ENCODE data around the gene ZC3H7A. TPM values are rescaled to one million over a fixed set of nuclear protein-coding genes. Genes with fewer than 3 reads are reported as not detected.
"Not testable (repeated sequence)": the region's sequence is repeated elsewhere in the genome, so short reads cannot be mapped to it uniquely, and the experiment has no call there.

The ZC3H7A gene, protein sequence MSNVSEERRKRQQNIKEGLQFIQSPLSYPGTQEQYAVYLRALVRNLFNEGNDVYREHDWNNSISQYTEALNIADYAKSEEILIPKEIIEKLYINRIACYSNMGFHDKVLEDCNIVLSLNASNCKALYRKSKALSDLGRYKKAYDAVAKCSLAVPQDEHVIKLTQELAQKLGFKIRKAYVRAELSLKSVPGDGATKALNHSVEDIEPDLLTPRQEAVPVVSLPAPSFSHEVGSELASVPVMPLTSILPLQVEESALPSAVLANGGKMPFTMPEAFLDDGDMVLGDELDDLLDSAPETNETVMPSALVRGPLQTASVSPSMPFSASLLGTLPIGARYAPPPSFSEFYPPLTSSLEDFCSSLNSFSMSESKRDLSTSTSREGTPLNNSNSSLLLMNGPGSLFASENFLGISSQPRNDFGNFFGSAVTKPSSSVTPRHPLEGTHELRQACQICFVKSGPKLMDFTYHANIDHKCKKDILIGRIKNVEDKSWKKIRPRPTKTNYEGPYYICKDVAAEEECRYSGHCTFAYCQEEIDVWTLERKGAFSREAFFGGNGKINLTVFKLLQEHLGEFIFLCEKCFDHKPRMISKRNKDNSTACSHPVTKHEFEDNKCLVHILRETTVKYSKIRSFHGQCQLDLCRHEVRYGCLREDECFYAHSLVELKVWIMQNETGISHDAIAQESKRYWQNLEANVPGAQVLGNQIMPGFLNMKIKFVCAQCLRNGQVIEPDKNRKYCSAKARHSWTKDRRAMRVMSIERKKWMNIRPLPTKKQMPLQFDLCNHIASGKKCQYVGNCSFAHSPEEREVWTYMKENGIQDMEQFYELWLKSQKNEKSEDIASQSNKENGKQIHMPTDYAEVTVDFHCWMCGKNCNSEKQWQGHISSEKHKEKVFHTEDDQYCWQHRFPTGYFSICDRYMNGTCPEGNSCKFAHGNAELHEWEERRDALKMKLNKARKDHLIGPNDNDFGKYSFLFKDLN
- total RNA-seq: 35.1 and 53.2 TPM in 2 replicates

DNA sequence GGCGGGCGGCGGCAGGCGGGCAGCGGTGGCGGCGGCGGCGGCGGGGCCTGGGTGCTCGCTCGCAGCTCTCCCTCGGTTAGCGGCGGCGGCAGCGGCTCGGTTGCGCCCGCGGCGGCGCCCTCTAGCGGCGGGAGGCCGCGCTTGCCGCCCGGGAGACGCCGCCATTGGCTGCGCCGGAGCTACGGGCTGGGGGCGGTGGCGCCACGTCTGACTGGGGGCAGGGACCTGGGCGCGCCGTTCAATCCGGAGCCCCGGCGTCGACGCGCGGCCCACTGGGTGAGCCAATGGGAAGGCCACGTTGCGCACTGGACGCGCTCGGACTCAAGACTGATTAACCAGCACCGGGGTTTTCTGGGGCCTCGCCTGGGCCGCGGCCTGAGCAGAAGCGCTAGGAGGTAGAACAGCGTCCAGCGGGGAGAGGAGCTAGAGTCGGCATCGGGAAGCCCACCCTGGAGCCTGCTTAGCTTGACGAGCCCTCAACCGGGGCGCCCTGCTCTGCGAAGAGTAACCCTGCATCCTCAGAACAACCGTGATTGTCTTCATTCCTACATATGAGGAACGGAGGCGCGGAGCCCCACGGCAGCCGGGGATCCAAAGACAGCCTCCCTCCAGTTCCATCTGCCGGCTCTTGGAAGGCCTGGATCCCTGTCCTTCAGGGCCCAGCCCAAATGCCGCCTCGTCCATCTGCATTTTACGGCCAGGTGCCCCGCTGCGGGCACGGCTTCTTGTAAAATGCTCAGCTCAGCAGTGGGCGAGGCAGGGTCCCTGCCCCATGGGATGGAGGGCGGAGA lies at the start of gene ZC3H7A:
Gene ZC3H7A, minus strand, starts transcription at position 93 of the 791 bp plus-strand sequence. CDS start 14,904 bp downstream, outside the sequence.
- peak; percentile 98 to 99 for DNase-seq (ENCODE audit: low read depth in 2 of 2)

DNA sequence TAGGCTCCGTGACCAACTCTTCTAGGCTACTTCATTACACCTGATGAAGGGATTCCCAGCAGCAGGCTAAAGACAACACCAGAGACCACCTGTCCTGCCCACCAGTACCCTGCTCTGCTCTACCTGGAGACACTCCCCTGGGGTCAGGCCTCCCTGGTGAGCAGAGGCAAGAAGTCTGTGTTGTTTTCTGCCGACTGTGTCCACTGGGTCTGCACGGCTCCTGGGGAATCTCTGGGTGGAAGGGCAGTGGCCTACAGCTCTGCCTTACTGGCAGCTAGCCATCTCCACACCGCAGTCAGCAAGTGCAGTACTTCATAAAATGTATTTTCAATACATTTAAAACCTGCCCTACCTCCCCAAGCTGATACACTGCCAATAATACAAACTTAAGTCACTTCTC lies 47.4 kb upstream of the ZC3H7A start:
- DNase-seq (ENCODE audit: low read depth in 2 of 2): no peak

DNA sequence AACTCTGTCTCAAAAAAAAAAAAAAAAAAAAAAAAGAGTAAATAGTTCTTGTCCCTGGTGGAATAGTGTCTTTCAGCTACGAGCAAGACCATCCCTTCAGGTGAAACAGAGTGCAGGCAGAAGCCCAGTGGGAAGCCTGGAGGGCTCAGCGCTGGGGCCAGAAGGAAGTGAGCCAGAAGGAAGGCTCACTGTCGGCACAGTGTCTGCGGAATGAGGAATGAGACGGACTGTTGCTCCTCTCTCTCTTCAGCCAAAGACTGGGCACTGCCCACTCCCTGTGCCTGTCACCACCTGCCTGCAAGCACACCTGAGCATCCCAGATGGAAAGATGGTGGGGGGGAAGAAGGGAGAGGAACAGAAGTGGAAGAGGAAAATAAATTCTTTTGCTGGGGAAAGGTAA lies 46.8 kb upstream of the ZC3H7A start:
- DNase-seq (ENCODE audit: low read depth in 2 of 2): no peak

DNA sequence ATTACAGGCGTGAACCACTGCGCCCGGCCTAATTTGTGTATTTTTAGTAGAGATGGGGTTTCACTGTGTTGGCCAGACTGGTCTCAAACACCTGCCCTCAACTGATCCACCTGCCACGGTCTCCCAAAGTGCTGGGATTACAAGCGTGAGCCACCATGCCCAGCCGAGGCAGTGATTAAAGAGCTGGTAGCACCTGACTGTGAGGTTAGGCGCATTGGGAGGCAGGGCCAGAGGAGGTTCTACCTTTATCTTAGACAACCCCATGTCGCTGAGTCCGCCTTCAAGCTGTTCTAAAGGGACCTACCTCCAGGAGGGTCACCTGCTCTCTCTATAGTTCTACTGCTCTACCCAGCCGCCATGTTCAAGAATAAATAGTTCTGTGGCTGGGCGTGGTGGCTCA lies 46.1 kb upstream of the ZC3H7A start:
- DNase-seq (ENCODE audit: low read depth in 2 of 2): no peak

DNA sequence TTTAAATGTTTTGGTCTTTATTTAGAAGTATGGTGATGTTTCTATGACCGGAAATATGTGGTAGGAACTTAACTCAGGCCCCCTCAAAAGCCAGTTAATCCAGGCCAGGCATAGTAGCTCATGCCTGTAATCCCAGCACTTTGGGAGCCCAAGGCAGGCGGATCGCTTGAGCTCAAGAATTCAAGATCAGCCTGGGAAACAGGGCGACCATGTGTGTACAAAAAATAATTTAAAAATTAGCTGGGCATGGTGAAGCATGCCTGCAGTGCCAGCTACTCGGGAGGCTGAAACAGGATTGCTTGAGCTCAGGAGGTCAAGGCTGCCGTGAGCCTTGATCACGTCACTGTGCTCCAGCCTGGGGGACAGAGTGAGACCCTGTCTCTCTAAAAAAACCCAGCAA lies 44.0 kb upstream of the ZC3H7A start:
- no peak for DNase-seq (ENCODE audit: low read depth in 2 of 2)

DNA sequence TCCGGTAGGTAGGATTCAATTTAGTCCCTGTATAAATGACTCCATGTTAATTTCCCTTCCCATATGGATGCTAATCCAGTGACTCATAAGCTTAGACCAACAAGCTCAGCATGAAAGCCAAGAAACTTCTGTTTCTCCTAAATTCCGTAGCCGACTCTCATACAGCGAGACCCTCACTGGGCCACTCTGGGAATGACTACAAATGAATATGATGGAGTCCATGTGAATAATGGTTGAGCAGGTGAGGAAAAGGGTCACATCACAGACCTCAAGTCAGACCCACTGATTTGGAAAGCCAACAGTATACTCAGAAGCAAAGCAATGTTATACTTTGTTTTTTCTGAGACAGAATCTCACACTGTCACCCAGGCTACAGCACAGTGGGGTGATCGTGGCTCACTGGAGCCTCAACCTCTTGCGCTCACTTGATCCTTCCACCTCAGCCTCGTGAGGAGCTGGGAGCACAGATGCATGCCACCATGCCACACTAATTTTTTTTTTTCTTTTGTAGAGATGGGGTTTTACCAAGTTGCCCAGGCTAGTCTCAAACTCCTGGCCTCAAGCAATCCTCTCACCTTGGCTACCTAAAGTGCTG lies 39.7 kb upstream of the ZC3H7A start:
- DNase-seq (ENCODE audit: low read depth in 2 of 2): peak in 1 of 2 donors; percentile 60

DNA sequence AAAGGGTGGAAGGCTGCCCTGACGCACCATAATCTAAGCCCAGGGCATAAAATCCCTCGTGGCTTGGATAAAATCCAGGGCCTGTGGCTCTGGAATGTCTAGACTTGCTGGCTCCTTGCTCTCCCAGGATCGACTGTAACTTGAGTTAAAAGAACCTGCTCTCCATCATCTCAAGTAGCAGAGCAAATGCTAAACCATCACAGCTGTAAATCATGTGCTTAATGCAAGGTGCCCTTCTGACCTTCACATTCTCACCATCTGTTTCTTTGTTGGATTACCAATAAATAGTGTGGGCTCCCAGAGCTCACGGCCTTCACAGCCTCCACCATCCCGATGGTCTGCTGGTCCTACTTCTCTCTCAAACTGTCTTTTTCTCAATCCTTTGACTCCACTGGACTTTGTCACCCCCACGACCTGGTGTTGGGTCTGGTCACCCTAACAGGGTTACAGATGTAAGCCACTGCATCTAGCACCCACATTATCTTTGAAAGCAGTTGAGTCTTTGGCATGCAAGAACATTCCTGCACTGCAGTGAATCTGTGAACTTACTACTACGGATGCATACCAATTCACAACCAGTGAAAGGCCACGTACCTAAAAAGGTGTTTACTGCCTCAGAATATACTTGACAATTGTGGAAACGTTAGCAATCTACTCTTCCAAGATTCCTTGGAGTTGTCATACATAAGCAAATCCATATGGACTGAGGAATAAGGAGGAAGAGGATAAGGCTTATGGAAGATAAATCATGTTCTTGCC lies 39.0 kb upstream of the ZC3H7A start:
- DNase-seq (ENCODE audit: low read depth in 2 of 2): peak in 1 of 2 donors; percentile 8

DNA sequence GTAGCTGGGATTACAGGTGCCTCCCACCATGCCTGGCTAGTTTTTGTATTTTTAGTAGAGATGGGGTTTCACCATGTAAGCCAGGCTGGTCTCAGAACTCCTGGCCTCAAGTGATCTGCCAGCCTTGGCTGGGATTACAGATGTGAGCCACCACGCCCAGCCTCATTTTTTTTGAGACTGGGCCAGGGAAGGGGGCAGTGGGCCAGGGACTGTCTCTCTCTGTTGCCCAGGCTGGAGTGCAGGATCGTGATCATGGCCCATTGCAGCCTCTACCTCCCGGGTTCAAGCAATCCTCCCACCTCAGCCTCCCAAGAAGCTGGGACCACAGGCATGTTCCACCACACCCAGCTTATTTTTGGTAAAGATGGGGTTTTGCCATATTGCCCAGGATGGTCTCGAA lies 38.3 kb upstream of the ZC3H7A start:
- DNase-seq (ENCODE audit: low read depth in 2 of 2): no peak

DNA sequence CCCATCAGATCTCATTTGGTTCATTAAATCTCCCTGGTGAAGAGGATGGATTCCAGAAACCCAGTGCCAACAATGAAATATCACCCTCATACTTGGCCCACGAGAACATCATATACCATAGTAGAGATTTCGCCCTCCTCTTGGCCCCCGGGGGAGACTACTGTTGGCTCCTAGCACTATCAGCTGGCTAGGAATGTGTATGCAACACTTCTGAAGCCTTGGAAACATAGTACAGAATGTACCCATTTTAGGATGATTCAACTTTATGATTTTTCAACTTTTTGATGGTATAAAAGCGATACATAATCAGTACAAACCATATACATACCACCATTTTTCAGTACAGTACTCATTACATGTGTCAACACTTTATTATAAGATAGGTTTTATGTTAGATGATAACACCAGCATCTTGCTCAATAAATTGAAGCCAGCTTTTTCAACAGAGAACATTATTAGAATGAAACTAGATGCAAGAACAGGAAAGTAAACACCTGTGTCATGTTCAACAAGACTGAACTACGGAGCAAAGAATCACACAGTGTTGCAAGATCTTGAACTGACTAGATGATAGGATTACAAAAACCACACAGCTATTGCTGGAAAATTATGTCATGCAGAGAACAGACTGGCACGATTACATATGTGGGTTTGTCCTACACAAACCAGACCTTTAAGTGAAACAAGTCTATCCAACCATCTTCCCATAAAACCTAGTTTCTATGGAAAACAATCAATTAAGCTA lies 37.1 kb upstream of the ZC3H7A start:
- no peak for DNase-seq (ENCODE audit: low read depth in 2 of 2)

DNA sequence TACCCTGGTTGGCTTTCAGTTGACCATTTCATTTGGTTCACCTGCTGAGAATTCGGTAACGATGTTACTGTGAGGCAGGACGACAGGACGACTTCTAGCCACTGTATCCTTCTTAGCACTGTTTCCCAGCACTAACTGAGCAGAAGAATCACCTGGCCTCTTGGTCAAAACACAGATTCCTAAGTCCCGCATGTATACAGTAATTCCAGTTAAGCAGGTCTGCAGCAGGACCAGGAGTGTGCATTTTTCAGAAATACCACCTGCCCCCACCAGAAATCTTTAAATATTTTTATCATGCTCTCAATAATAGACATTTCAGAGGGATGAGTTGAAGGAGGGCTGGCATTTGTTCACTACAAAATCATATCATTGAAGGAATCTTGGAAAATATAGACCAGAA lies 31.6 kb upstream of the ZC3H7A start:
- DNase-seq (ENCODE audit: low read depth in 2 of 2): no peak

DNA sequence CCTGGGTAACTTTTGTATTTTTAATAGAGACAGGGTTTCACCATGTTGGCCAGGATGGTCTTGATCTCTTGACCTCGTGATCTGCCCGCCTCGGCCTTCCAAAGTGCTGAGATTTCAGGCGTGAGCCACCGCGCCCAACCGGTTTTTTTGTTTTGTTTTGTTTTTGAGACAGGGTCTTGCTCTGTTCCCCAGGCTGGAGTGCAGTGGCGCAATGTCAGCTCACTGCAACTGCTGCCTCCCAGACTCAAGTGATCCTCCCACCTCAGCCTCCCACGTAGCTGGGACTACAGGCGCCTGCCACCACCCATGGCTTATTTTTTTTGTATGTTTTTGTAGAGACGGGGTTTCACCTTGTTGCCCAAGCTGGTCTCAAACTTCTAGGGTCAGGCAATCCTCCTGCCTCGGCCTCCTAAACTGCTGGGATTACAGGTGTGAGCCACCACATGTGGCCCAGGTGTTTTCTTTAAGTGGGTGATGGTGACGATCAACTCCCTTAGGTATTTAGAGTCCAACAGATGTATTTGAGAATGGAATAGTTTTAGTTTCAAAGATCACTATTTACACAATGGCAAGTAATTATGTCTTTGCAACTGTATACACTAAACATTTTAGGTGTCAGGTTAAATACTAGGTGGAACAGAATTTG lies 28.6 kb upstream of the ZC3H7A start:
- not testable (repeated sequence) for DNase-seq (ENCODE audit: low read depth in 2 of 2)

DNA sequence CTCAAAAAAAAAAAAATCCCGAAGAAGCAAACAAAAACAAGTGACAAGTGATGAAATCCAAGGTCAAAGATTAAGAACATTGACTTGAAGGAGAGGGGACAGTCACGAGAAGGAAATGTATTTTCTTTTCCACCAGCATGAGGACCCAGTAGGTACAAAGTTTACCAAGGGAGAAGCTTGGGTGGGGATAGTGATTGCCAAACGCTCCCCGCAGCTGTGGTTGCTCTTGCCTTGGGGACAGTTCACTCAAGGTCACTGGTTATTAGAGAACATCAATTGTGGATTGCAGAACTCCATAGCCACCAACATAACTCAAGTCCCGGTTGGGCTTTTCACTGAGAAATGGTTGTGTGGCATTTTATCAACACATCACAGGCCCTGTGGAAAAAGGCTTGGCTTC lies 27.3 kb upstream of the ZC3H7A start:
- peak in 1 of 2 donors; percentile 20 for DNase-seq (ENCODE audit: low read depth in 2 of 2)

DNA sequence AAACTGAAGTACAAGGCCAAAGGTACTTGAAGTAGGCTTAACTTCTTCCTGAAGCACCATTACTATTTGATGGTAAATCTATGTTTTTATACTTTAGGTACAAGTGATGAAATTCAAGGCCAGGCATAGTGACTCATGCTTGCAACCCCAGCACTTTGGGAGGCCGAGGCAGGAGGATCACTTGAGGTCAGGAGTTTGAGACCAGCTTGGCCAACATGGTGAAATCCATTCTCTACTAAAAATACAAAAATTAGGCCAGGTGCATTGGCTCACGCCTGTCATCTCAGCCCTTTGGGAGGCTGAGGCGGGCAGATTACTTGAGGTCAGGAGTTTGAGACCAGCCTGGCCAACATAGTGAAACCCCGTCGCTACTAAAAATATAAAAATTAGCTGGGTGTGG lies 26.6 kb upstream of the ZC3H7A start:
- not testable (repeated sequence) for DNase-seq (ENCODE audit: low read depth in 2 of 2)

DNA sequence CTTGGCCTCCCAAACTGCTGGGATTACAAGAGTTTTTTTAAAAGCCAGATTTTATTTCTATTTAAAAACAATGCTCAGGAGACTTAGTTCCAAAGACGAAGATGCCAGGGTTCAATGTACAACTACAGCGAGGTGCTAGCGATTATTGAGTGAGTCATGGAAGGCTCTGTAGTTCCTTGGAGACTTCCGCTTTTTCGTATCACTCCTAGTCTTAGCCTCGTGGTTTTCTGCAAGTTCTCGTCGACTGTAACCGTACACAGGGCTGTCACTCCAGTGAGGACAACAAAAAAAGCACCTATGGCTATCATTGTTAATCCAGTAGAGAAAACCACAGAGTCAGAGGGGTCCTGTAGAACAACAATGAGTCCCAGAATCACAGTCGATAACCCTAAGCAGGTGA lies 22.7 kb upstream of the ZC3H7A start:
- DNase-seq (ENCODE audit: low read depth in 2 of 2): no peak

DNA sequence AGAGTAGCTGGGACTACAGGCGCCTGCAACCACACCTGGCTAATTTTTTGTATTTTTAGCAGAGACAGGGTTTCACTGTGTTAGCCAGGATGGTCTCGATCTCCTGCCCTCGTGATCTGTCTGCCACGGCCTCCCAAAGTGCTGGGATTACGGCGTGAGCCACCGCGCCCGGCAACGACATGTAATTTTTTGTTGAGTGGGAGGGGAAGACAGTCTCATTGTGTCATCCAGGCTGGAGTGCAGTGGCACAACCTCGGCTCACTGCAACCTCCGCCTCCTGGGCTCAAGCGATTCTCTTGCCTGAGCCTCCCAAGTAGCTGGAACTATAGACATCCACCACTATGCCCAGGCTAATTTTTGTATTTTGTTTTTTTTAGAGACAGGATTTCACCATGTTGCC lies 21.9 kb upstream of the ZC3H7A start:
- DNase-seq (ENCODE audit: low read depth in 2 of 2): not testable (repeated sequence)

DNA sequence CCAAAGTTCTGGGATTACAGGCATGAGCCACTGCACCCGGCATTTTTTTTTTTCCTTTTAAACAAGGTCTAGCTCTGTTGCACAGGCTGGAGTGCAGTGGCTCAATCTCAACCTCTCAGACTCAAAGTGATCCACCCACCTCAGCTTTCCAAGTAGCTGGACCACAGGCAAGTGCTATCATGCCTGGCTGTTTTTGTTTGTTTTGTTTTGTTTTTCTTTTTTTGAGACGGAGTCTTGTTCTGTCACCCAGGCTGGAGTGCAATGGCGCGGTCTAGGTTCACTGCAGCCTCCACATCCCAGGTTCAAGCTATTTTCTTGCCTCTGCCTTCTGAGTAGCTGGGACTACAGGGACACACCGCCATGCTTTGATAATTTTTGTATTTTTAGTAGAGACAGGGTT lies 19.1 kb upstream of the ZC3H7A start:
- DNase-seq (ENCODE audit: low read depth in 2 of 2): no peak

DNA sequence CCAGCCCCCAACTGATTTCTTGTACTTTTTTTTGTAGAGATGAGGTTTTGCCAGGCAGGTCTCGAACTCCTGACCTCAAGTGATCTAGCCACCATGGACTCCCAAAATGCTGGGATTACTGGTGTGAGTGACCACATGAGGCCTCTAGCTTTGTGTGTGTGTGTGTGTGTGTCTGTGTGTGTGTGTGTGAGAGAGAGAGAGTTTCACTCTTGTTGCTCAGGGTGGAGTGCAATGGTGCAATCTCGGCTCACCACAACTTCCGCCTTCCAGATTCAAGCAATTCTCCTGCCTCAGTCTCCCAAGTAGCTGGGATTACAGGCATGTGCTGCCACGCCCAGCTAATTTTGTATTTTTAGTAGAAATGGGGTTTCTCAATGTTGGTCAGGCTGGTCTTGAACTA lies 17.7 kb upstream of the ZC3H7A start:
- DNase-seq (ENCODE audit: low read depth in 2 of 2): not testable (repeated sequence)

DNA sequence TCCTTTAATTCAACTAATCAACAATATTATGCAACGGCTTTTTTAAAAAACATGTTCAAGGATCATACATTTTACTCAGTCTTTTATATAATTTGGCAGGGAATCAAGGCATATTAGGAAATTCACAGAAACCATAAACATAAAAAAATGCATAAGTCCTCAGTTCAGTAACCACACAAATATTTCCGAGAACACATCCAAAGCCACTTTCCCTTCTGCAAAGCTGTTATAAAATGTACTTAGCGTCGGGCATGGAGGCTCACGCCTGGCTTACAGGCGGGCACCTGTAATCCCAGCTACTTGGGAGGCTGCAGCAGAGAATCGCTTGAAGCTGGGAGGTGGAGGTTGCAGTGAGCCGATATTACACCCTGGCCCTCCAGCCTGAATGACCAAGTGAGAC lies 9.7 kb upstream of the ZC3H7A start:
- no peak for DNase-seq (ENCODE audit: low read depth in 2 of 2)

DNA sequence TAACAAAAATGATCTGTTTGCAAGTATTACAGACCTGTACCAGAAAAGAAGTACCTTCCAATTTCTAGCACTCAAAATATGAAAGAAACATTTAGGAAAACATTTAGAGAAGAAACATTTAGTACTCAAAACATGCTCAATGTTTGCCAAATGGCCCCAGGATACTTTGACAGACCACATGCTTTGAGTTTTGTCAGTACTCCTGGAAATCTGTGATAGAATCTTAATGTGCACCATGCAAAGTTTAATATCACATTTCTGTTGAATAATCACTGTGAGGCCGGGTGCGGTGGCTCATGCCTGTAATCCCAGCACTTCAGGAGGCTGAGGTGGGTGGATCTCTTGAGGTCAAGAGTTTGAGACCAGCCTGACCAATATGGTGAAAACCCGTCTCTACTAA lies 8.5 kb upstream of the ZC3H7A start:
- DNase-seq (ENCODE audit: low read depth in 2 of 2): no peak
